ENCODE results near the gene USB1.

DNA sequence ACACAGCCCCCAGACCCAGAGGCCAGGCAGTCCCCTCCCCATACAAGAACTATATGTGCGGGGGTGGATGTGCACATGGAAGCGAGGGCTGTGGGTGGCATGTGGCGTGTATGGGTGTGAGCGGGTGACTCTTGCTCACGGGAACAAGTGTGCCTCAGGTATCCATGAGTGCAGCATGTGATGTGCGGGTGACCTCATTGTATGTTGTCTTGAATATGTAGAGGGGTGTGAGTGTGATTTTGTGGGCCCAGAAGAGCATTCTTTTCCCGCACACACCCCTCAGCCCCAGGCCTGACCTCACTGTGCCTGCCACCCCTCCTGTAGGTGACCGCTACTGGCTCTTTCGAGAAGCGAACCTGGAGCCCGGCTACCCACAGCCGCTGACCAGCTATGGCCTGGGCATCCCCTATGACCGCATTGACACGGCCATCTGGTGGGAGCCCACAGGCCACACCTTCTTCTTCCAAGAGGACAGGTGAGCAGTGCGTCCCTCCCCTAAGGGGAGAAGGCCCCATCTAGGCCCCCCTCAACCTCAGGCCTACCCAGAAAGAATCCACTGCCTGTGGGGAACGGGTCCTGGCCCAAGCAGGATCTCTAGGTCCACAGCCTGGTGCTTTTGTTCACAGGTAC is 41.8 kb downstream of the USB1 start:
- TF ChIP-seq, protein P1, sequence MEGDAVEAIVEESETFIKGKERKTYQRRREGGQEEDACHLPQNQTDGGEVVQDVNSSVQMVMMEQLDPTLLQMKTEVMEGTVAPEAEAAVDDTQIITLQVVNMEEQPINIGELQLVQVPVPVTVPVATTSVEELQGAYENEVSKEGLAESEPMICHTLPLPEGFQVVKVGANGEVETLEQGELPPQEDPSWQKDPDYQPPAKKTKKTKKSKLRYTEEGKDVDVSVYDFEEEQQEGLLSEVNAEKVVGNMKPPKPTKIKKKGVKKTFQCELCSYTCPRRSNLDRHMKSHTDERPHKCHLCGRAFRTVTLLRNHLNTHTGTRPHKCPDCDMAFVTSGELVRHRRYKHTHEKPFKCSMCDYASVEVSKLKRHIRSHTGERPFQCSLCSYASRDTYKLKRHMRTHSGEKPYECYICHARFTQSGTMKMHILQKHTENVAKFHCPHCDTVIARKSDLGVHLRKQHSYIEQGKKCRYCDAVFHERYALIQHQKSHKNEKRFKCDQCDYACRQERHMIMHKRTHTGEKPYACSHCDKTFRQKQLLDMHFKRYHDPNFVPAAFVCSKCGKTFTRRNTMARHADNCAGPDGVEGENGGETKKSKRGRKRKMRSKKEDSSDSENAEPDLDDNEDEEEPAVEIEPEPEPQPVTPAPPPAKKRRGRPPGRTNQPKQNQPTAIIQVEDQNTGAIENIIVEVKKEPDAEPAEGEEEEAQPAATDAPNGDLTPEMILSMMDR (IDR thresholded peaks at IDR 0.05) = no peak
- no peak for TF ChIP-seq POLR2A (IDR thresholded peaks at IDR 0.05)
